Activated gamma-delta T cell treated with Interleukin-2 at 50 U/mL for 16 hours (primary cell): Measurements from ENCODE around the gene NAV3.

Experiments
- DNase-seq: peaks from one replicate; pipeline ENCODE4 v3.0.0-alpha.2; 2020

Gene NAV3

GRCh38 chr12:77928078-77928477, 97.4 kb downstream of the NAV3 start:
- no peak for DNase-seq

GRCh38 chr12:77932216-77932615, 101.5 kb downstream of the NAV3 start:
- no peak for DNase-seq

GRCh38 chr12:77938301-77938700, 107.6 kb downstream of the NAV3 start:
- no peak for DNase-seq

GRCh38 chr12:77940011-77940423, 109.3 kb downstream of the NAV3 start:
- no peak for DNase-seq

DNA sequence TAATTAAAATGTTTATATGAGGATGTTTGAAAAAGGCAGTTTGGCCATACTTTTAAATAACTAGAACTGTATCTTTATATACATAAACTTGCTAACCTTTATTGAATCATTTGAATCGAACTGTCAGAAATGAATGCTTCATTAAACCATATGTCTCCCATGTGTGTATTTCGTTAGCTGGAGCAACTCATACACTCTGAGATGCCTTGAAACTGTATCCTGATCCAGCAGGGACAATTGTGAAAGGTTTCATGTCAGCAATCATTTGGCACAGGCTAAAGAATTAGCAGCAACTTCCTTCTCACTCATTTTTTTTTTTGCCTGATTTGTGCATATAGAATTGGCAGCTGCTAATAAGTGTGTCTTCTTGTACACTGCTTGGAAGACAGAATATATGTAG, 109.9 kb downstream of the NAV3 start:
- no peak for DNase-seq

DNA sequence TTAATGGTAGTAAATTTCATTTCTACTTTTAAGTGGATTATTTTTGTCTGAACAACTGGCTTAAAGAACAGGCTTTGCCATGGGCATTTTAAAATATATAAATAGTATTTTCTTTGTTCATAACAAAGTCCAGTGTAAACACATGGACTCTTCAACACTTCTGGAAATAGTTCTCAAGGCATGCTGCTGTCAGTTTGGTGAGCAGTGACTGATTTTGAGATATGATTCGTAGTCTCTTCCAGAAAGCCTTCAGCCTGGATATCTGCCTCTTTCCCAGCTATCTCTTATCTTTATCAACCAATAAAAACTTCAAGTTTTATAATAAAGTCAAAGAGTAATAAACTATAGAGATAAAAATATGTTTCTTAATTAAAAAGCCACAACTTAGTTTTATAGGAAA, 110.7 kb downstream of the NAV3 start:
- DNase-seq, result no peak

- DNase-seq, result no peak
These were observed 112.8 kb downstream of the NAV3 start for GRCh38 chr12:77943466-77943865.

DNA sequence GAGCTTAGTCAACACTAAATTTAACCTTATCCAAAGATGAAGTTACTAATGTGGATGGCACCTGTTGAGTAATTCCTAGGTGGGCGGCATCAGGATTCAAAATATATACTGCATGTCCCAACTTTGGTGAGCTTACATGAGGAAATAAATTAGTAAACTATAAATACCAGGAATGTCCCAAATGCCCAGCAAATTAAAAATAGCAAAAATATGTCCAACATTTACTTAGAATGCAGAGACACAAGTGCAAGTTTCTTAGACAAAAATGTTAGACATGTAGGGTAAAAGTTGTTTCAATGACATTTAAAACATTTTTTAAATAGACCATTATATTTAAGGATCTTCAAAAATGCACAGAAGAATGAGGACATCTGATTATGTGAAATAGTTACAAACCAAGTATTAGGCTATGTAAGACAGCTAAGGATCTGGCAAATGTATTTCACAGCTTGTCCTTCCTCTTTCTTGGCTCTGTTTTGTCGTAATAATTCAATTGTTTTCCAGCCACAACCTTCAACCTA, 115.9 kb downstream of the NAV3 start:
- DNase-seq, result no peak

GRCh38 chr12:77947330-77947729, 116.6 kb downstream of the NAV3 start:
- no peak for DNase-seq

DNA sequence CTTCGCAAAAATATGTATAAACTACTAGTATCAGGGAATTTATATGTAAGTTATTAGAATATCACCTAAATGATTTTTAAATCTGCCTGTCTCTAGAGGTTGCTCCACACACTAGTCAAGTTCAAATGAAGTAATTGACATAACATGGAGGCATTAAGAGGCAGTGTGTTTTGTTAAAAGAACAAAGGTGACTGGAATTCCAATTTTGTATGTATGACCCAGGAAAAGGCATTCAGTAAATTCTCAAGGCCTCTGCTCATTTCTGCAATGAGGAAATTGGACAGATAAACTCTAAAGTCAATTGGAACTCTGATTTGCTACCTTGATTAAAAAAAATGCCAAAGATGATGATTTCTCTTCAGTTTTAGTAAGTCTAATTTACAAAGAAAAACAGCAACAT, 117.1 kb downstream of the NAV3 start:
- no peak for DNase-seq

DNA sequence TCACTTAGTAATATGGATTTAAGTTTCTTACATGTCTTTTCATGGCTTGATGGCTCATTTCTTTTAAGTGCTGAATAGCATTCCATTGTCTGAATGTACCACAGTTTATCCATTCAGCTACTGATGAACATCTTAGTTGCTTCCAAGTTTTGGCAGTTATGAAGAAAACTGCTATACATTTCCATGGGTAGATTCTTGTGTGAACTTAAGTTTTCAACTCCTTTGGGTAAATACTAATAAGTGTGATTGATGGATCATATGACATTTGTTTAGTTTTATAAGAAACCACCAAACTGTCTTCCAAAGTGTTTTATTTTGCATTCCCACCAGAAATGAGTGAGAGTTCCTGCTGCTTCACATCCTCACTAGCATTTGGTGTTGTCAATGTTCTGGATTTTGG, 119.2 kb downstream of the NAV3 start:
- no peak for DNase-seq

DNA sequence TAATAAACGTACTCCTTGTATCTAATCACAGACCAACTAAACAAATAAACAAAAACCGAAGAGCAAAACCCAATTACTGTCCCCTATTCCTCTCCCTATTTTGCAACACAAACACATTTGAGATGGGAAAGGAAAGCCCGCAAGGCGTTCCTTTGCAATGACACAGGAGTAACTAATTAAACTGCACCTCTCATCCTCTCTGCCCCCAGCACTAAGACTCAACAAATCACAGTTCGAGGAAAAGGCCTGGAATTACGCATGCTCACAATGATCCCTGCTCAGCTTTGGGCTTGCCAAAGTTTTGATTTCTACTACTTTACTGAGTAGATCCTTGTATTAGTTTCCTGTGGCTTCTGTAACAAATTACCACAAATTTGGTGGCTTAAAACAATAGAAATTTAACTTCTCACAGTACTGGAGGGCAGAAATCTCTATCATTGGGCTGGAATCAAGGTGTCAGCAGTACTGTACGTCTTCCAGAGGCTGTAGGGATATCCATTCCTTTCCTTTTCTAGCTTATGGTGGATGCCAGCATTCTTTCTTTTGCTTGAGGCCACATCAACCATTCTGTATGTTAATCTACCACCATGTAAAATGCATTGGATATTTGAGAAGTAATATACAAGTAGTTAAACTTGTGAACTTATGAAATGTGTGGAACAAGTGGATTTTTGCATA, 123.0 kb downstream of the NAV3 start:
- DNase-seq, result no peak

GRCh38 chr12:77954206-77954555, 123.5 kb downstream of the NAV3 start:
- DNase-seq, result no peak

DNA sequence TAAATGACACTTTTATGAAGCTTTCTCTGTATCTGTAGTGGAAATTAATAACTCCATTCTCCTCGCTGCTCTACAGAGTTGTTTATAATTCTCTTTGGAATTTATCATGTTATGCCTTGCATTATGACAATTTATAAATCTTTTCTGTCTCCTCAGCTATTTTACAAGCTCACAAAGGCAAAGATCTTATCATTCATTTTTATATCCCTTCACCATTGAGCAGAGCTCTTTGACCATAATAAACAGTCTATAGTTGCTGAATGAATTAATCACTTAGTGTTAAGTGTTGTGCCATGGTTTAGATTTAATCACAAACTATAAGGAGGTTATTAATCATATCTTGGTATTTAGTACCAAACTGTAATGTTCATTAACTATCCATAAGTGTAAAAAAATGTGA, 126.4 kb downstream of the NAV3 start:
- no peak for DNase-seq

- no peak for DNase-seq
These were observed 133.0 kb downstream of the NAV3 start for GRCh38 chr12:77963576-77964178.

DNA sequence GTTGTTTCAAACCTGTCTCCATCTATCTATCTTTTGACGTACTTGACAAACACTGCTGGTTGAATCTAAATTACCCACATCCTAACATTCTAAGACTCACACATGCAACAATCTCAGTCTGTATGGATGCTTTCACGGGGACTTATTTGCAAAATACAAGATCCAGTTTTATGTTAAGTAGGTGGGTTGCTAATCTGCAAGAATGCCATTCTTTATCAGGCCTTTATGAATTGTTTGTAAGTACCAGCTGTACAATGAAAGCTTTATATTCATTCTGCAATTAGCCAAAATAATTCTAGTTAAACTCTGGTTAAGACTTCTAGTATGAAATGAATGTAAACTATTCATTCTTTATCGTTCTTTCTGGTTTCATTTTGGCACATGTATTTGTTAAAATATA, 135.1 kb downstream of the NAV3 start:
- DNase-seq, result no peak

GRCh38 chr12:77968021-77968420, 137.3 kb downstream of the NAV3 start:
- DNase-seq, result no peak

DNA sequence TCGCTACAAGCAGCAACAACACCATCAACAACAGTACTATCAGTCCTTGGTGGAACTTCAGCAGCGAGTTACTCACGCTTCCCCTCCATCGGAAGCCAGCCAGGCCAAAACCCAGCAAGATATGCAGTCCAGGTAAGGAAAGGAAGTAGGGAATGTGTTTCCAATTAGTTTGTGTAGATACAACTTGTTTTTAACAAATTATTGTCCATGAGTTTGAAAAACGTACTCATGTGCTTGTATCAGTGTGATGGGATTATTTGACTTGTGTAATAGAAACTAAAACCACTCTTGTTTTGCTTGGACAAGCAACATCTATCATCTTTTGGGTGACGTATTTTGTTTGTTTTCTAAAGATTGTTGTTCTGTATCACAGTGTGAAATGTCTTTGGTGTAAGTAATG, 137.9 kb downstream of the NAV3 start:
- DNase-seq, result no peak

GRCh38 chr12:77973579-77973978, 142.9 kb downstream of the NAV3 start:
- DNase-seq, result no peak

GRCh38 chr12:77974645-77975044, 144.0 kb downstream of the NAV3 start:
- DNase-seq, result no peak

- no peak for DNase-seq
These were observed 149.0 kb downstream of the NAV3 start for GRCh38 chr12:77979597-77980250.

- DNase-seq, result no peak
These were observed 150.1 kb downstream of the NAV3 start for GRCh38 chr12:77980782-77981181.

DNA sequence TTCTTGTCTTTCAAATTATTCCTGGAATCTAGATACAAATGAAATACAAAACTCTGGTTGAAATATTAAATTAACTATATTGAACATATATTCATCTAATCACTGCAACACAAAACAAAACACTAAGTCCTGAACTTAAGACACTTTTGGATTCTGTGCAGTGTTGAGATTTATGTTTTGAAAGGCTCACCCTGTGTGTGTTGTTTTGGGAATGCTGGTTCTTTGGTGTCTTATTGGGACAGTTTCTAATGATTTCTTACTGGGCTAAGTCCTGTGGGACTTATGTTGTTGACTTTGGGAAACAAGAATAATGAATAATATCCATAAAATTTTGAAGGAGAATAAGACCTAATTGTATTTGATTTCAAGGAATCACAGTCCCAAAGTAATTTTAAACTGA, 153.2 kb downstream of the NAV3 start:
- no peak for DNase-seq

DNA sequence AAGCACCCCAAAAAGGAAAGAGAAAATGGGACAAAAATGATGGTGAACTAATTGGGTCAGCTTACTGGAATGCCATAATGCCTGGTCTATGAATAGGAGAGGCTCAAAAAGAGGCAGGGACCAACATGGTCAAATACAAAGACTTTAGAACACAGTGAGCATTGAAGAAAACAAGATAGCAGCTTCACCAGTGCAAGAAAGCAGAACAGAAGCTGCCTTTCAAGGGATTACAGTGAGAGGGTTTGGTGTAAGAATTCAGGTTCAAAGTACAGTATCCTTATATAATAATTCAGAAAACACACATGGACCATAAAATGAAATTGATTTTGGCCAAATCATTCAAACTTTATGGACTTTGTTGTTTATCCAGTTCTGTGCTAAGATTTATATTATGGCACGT, 162.1 kb downstream of the NAV3 start:
- no peak for DNase-seq
